Astrocyte (in vitro differentiated cells and primary cell): ENCODE results near the gene MORN5.

Experiments used
- CTCF ChIP-seq: IDR thresholded peaks from 2 replicates; pipeline ENCODE4 v1.5.1; 2011; ENCODE audit warnings: low read depth, mild to moderate bottlenecking, inconsistent platforms, low read length, moderate library complexity; ENCODE audit not compliant: insufficient read depth
- EZH2 ChIP-seq: IDR thresholded peaks from 2 replicates; pipeline ENCODE4 v1.6.1; 2012; ENCODE audit warnings: mild to moderate bottlenecking, low read length, inconsistent platforms; ENCODE audit not compliant: insufficient read depth

GRCh38 chr9:122130837-122131236, 28.9 kb upstream of the MORN5 start:
- TF ChIP-seq CTCF, result no peak
- no peak for TF ChIP-seq EZH2
